Measurements from ENCODE around the gene SHC3.

SHC3 gene

GRCh38 chr9:89137542-89138462, 40.8 kb downstream of the SHC3 start:
- no peaks in the 10 kb centered on the region for H3K4me1 ChIP-seq (ENCODE audit: control insufficient read depth, insufficient read depth, low read length)
- no peaks in the 10 kb centered on the region for H3K36me3 ChIP-seq (ENCODE audit: control insufficient read depth, insufficient read depth, low read length)
- no peaks in the 10 kb centered on the region for H3K27me3 ChIP-seq (ENCODE audit: control insufficient read depth, insufficient read depth, low read length)
- H3K4me3 ChIP-seq (ENCODE audit: low read length) = no peak overlapping the region
- no peak for DNase-seq (ENCODE audit: low read depth, low spot score)
- no peaks in the 10 kb centered on the region for H3K9me3 ChIP-seq (ENCODE audit: control insufficient read depth, insufficient read depth, low read length)
- WGBS (ENCODE audit: insufficient coverage, insufficient read length) = no CpG with 5 or more reads among the region's 8 CpGs
- H3K27ac ChIP-seq (ENCODE audit: low read length) = no peak overlapping the region

- no peaks in the 10 kb centered on the region for H3K27me3 ChIP-seq (ENCODE audit: control insufficient read depth, insufficient read depth, low read length)
- no CpG with 5 or more reads among the region's 3 CpGs for WGBS (ENCODE audit: insufficient coverage, insufficient read length)
- H3K9me3 ChIP-seq (ENCODE audit: control insufficient read depth, insufficient read depth, low read length) = no peaks in the 10 kb centered on the region
- no peak for DNase-seq (ENCODE audit: low read depth, low spot score)
- H3K27ac ChIP-seq (ENCODE audit: low read length) = no peak overlapping the region
- H3K4me1 ChIP-seq (ENCODE audit: control insufficient read depth, insufficient read depth, low read length) = no peaks in the 10 kb centered on the region
- H3K36me3 ChIP-seq (ENCODE audit: control insufficient read depth, insufficient read depth, low read length) = no peaks in the 10 kb centered on the region
- no peak overlapping the region for H3K4me3 ChIP-seq (ENCODE audit: low read length)
Measured at GRCh38 chr9:89135591-89136166, 42.9 kb downstream of the SHC3 start.

GRCh38 chr9:89134709-89135108, 43.9 kb downstream of the SHC3 start:
- WGBS (ENCODE audit: insufficient coverage, insufficient read length) = no CpG with 5 or more reads among the region's 1 CpG
- Histone ChIP-seq H3K4me1 (ENCODE audit: control insufficient read depth, insufficient read depth, low read length) (no peaks in the 10 kb centered on the region), H3K4me3 (ENCODE audit: low read length) (no peak overlapping the region), H3K27ac (ENCODE audit: low read length) (no peak overlapping the region), H3K27me3 (ENCODE audit: control insufficient read depth, insufficient read depth, low read length) (no peaks in the 10 kb centered on the region), H3K36me3 (ENCODE audit: control insufficient read depth, insufficient read depth, low read length) (no peaks in the 10 kb centered on the region), H3K9me3 (ENCODE audit: control insufficient read depth, insufficient read depth, low read length) (no peaks in the 10 kb centered on the region)
- DNase-seq (ENCODE audit: low read depth, low spot score) = no peak

GRCh38 chr9:89122949-89123348, 55.7 kb downstream of the SHC3 start:
- Histone ChIP-seq H3K4me1 (ENCODE audit: control insufficient read depth, insufficient read depth, low read length) (no peaks in the 10 kb centered on the region), H3K27me3 (ENCODE audit: control insufficient read depth, insufficient read depth, low read length) (no peaks in the 10 kb centered on the region), H3K27ac (ENCODE audit: low read length) (no peak overlapping the region), H3K9me3 (ENCODE audit: control insufficient read depth, insufficient read depth, low read length) (no peaks in the 10 kb centered on the region; the same call in 1 of the 2 replicates), H3K4me3 (ENCODE audit: low read length) (no peak overlapping the region), H3K36me3 (ENCODE audit: control insufficient read depth, insufficient read depth, low read length) (no peaks in the 10 kb centered on the region)
- DNase-seq (ENCODE audit: low read depth, low spot score) = no peak
- no CpG with 5 or more reads among the region's 2 CpGs for WGBS (ENCODE audit: insufficient coverage, insufficient read length)

- no peaks in the 10 kb centered on the region for H3K36me3 ChIP-seq (ENCODE audit: control insufficient read depth, insufficient read depth, low read length)
- H3K9me3 ChIP-seq (ENCODE audit: control insufficient read depth, insufficient read depth, low read length) = no peaks in the 10 kb centered on the region; the same call in 1 of the 2 replicates
- H3K4me1 ChIP-seq (ENCODE audit: control insufficient read depth, insufficient read depth, low read length) = no peaks in the 10 kb centered on the region
- H3K27ac ChIP-seq (ENCODE audit: low read length) = no peak overlapping the region
- WGBS (ENCODE audit: insufficient coverage, insufficient read length) = no CpG with 5 or more reads among the region's 3 CpGs
- H3K4me3 ChIP-seq (ENCODE audit: low read length) = no peak overlapping the region
- H3K27me3 ChIP-seq (ENCODE audit: control insufficient read depth, insufficient read depth, low read length) = no peaks in the 10 kb centered on the region
- no peak for DNase-seq (ENCODE audit: low read depth, low spot score)
Measured at GRCh38 chr9:89120704-89121103, 57.9 kb downstream of the SHC3 start.

- no peak for DNase-seq (ENCODE audit: low read depth, low spot score)
- no peak overlapping the region for H3K4me3 ChIP-seq (ENCODE audit: low read length)
- no peaks in the 10 kb centered on the region for H3K36me3 ChIP-seq (ENCODE audit: control insufficient read depth, insufficient read depth, low read length)
- no peaks in the 10 kb centered on the region for H3K27me3 ChIP-seq (ENCODE audit: control insufficient read depth, insufficient read depth, low read length)
- no peaks in the 10 kb centered on the region for H3K4me1 ChIP-seq (ENCODE audit: control insufficient read depth, insufficient read depth, low read length)
- no peaks in the 10 kb centered on the region for H3K9me3 ChIP-seq (ENCODE audit: control insufficient read depth, insufficient read depth, low read length)
- H3K27ac ChIP-seq (ENCODE audit: low read length) = no peak overlapping the region
- no CpG with 5 or more reads among the region's 3 CpGs for WGBS (ENCODE audit: insufficient coverage, insufficient read length)
Measured at GRCh38 chr9:89116805-89117192, 61.8 kb downstream of the SHC3 start.

- no peak for DNase-seq (ENCODE audit: low read depth, low spot score)
- no CpG with 5 or more reads among the region's 8 CpGs for WGBS (ENCODE audit: insufficient coverage, insufficient read length)
Measured at GRCh38 chr9:89116064-89116804, 62.4 kb downstream of the SHC3 start.

GRCh38 chr9:89115426-89115825, 63.2 kb downstream of the SHC3 start:
- WGBS (ENCODE audit: insufficient coverage, insufficient read length) = no CpG with 5 or more reads among the region's 1 CpG
- H3K9me3 ChIP-seq (ENCODE audit: control insufficient read depth, insufficient read depth, low read length) = no peaks in the 10 kb centered on the region
- no peak for DNase-seq (ENCODE audit: low read depth, low spot score)
- H3K36me3 ChIP-seq (ENCODE audit: control insufficient read depth, insufficient read depth, low read length) = no peaks in the 10 kb centered on the region
- H3K4me3 ChIP-seq (ENCODE audit: low read length) = no peak overlapping the region
- no peak overlapping the region for H3K27ac ChIP-seq (ENCODE audit: low read length)
- no peaks in the 10 kb centered on the region for H3K27me3 ChIP-seq (ENCODE audit: control insufficient read depth, insufficient read depth, low read length)
- H3K4me1 ChIP-seq (ENCODE audit: control insufficient read depth, insufficient read depth, low read length) = no peaks in the 10 kb centered on the region

More at GRCh38 chr9:89116064-89116804, 62.4 kb downstream of the SHC3 start:
- Histone ChIP-seq H3K36me3 (ENCODE audit: control insufficient read depth, insufficient read depth, low read length) (no peaks in the 10 kb centered on the region), H3K27me3 (ENCODE audit: control insufficient read depth, insufficient read depth, low read length) (no peaks in the 10 kb centered on the region), H3K9me3 (ENCODE audit: control insufficient read depth, insufficient read depth, low read length) (no peaks in the 10 kb centered on the region), H3K4me3 (ENCODE audit: low read length) (no peak overlapping the region), H3K27ac (ENCODE audit: low read length) (no peak overlapping the region), H3K4me1 (ENCODE audit: control insufficient read depth, insufficient read depth, low read length) (no peaks in the 10 kb centered on the region)

- H3K9me3 ChIP-seq (ENCODE audit: control insufficient read depth, insufficient read depth, low read length) = no peaks in the 10 kb centered on the region; the same call in 1 of the 2 replicates
- H3K36me3 ChIP-seq (ENCODE audit: control insufficient read depth, insufficient read depth, low read length) = no peaks in the 10 kb centered on the region
- H3K4me3 ChIP-seq (ENCODE audit: low read length) = no peak overlapping the region
- no peaks in the 10 kb centered on the region for H3K4me1 ChIP-seq (ENCODE audit: control insufficient read depth, insufficient read depth, low read length)
- H3K27ac ChIP-seq (ENCODE audit: low read length) = no peak overlapping the region
- WGBS (ENCODE audit: insufficient coverage, insufficient read length) = no CpG with 5 or more reads among the region's 4 CpGs
- H3K27me3 ChIP-seq (ENCODE audit: control insufficient read depth, insufficient read depth, low read length) = no peaks in the 10 kb centered on the region
- DNase-seq (ENCODE audit: low read depth, low spot score) = no peak
Measured at GRCh38 chr9:89114741-89115140, 63.9 kb downstream of the SHC3 start.

- peaks cover 1% of the 10 kb centered on the region; the same call in 1 of the 2 replicates for H3K9me3 ChIP-seq (ENCODE audit: control insufficient read depth, insufficient read depth, low read length)
- no peaks in the 10 kb centered on the region for H3K27me3 ChIP-seq (ENCODE audit: control insufficient read depth, insufficient read depth, low read length)
- 0 out of 2 replicates have a peak, but pooled peaks cover 3% of the 10 kb centered on the region for H3K36me3 ChIP-seq (ENCODE audit: control insufficient read depth, insufficient read depth, low read length)
- WGBS (ENCODE audit: insufficient coverage, insufficient read length) = no CpG with 5 or more reads among the region's 4 CpGs
- no peak overlapping the region for H3K27ac ChIP-seq (ENCODE audit: low read length)
- H3K4me3 ChIP-seq (ENCODE audit: low read length) = no peak overlapping the region
- no peaks in the 10 kb centered on the region for H3K4me1 ChIP-seq (ENCODE audit: control insufficient read depth, insufficient read depth, low read length)
- DNase-seq (ENCODE audit: low read depth, low spot score) = no peak
Measured at GRCh38 chr9:89113851-89114250, 64.8 kb downstream of the SHC3 start.

All from iPS DF 6.9 (cell line).